Activated CD4-positive, alpha-beta memory T cell treated with anti-CD3 and anti-CD28 coated beads for 36 hours (primary cell): ENCODE results near the gene C1QTNF6. TPM values are rescaled to one million over a fixed set of nuclear protein-coding genes. Genes with fewer than 3 reads are reported as not detected.
A peak's percentile ranks its signal among the peaks of the same experiment; 100 is the strongest.

Experiments used
- CTCF ChIA-PET: fragments of 350-600 bp; sonication (Branson Sonifier 250); formaldehyde crosslinking; loops from one replicate; lab custom pipeline; 2021; ENCODE audit warnings: antibody characterized with exemption, inconsistent platforms; lab: Charles Lee
- POLR2A ChIA-PET: fragments of 350-600 bp; sonication (Branson Sonifier 250); formaldehyde crosslinking; loops from one replicate; lab custom pipeline; 2021; ENCODE audit warnings: antibody characterized with exemption; lab: Charles Lee
- DNase-seq: peaks from one replicate; pipeline ENCODE4 v3.0.0-alpha.2; 2020
- H3K27ac Mint-ChIP-seq: one replicate; pipeline ENCODE4 v1.8.0; 2021; ENCODE audit warnings: mixed read lengths
- H3K27me3 Mint-ChIP-seq: one replicate; pipeline ENCODE4 v1.8.0; 2021; ENCODE audit warnings: mixed read lengths
- H3K36me3 Mint-ChIP-seq: one replicate; pipeline ENCODE4 v1.8.0; 2021; ENCODE audit warnings: mixed read lengths
- H3K4me1 Mint-ChIP-seq: one replicate; pipeline ENCODE4 v1.8.0; 2021; ENCODE audit warnings: low read depth, mixed read lengths
- H3K4me3 Mint-ChIP-seq: one replicate; pipeline ENCODE4 v1.8.0; 2021; ENCODE audit warnings: mild to moderate bottlenecking, mixed read lengths
- H3K9me3 Mint-ChIP-seq: one replicate; pipeline ENCODE4 v1.8.0; 2021; ENCODE audit warnings: mixed read lengths
- intact Hi-C: fragments of 100-400 bp; cut with micrococcal nuclease; formaldehyde crosslinking; loops from one replicate; pipeline ENCODE4 v1.15.1; 2023
- total RNA-seq, 2 experiments: library from RNA; stranded (reverse); gene quantifications; one replicate each; pipeline ENCODE4 v1.2.3, GENCODE V29; 2021

C1QTNF6 gene
- total RNA-seq, 2 experiments from 2014 or later: 11.1 to 13.0 TPM

GRCh38 chr22:37145180-37146050 lies 42.6 kb downstream of the C1QTNF6 start:
- Mint-ChIP-seq H3K9me3 (no peaks in the 10 kb centered on the region), H3K4me1 (peaks cover 74% of the 10 kb centered on the region), H3K27ac (peak overlapping the region; percentile 95), H3K27me3 (no peaks in the 10 kb centered on the region), H3K36me3 (peaks cover 87% of the 10 kb centered on the region), H3K4me3 (peak overlapping the region; percentile 95)
- intact Hi-C loops: loop anchor here (5.0 kb wide), 1 partner anchor 97 kb away; the partner anchor contains the start of gene RAC2
- DNase-seq: no peak
- POLR2A ChIA-PET: interaction anchor here (0.6 to 9.0 kb wide), 9 partner anchors 7 to 237 kb away, joined by 3 to 240 read pairs (median 6); no protein-coding TSS in a partner anchor
- CTCF ChIA-PET: interaction anchor here (0.6 to 12.3 kb wide), 6 partner anchors 13 to 55 kb away, joined by 3 to 183 read pairs (median 4); no protein-coding TSS in a partner anchor

GRCh38 chr22:37144180-37144554 lies 43.9 kb downstream of the C1QTNF6 start:
- H3K4me3 Mint-ChIP-seq: peak overlapping the region; percentile 95
- peak overlapping the region; percentile 95 for H3K27ac Mint-ChIP-seq
- intact Hi-C loops: no loop called here
- ChIA-PET CTCF (interaction anchor here (0.9 to 12.3 kb wide), 3 partner anchors 20 to 56 kb away, joined by 3 to 183 read pairs (median 13); no protein-coding TSS in a partner anchor), POLR2A (interaction anchor here (0.7 to 9.0 kb wide), 4 partner anchors 20 to 63 kb away, joined by 3 to 240 read pairs (median 74); no protein-coding TSS in a partner anchor)
- H3K4me1 Mint-ChIP-seq: peaks cover 81% of the 10 kb centered on the region
- H3K36me3 Mint-ChIP-seq: peaks cover 90% of the 10 kb centered on the region
- DNase-seq: no peak
- no peaks in the 10 kb centered on the region for H3K9me3 Mint-ChIP-seq
- H3K27me3 Mint-ChIP-seq: no peaks in the 10 kb centered on the region

GRCh38 chr22:37141971-37142370 lies 46.1 kb downstream of the C1QTNF6 start:
- peaks cover 3% of the 10 kb centered on the region for H3K9me3 Mint-ChIP-seq
- CTCF ChIA-PET: interaction anchor here (2.1 kb wide), 1 partner anchor 58 kb away, joined by 8 read pairs; no protein-coding TSS in a partner anchor
- H3K36me3 Mint-ChIP-seq: peaks cover 90% of the 10 kb centered on the region
- H3K4me1 Mint-ChIP-seq: peaks cover 91% of the 10 kb centered on the region
- no peaks in the 10 kb centered on the region for H3K27me3 Mint-ChIP-seq
- DNase-seq: no peak
- intact Hi-C loops: no loop called here
- H3K27ac Mint-ChIP-seq: no peak overlapping the region
- POLR2A ChIA-PET: interaction anchor here (0.6 to 12.8 kb wide), 5 partner anchors 8 to 57 kb away, joined by 3 to 139 read pairs (median 10); partner anchors contain the start of gene IL2RB
- H3K4me3 Mint-ChIP-seq: no peak overlapping the region

GRCh38 chr22:37141476-37141875 lies 46.6 kb downstream of the C1QTNF6 start:
- Mint-ChIP-seq H3K4me3 (no peak overlapping the region), H3K4me1 (peaks cover 91% of the 10 kb centered on the region), H3K36me3 (peaks cover 90% of the 10 kb centered on the region), H3K9me3 (peaks cover 3% of the 10 kb centered on the region), H3K27me3 (no peaks in the 10 kb centered on the region), H3K27ac (no peak overlapping the region)
- CTCF ChIA-PET: interaction anchor here (2.1 to 3.1 kb wide), 2 partner anchors 22 to 59 kb away, joined by 8 to 13 read pairs; no protein-coding TSS in a partner anchor
- intact Hi-C loops: no loop called here
- POLR2A ChIA-PET: interaction anchor here (0.6 to 12.8 kb wide), 5 partner anchors 8 to 58 kb away, joined by 3 to 139 read pairs (median 10); partner anchors contain the start of gene IL2RB
- no peak for DNase-seq

GRCh38 chr22:37140686-37141323 lies 47.2 kb downstream of the C1QTNF6 start:
- no peaks in the 10 kb centered on the region for H3K27me3 Mint-ChIP-seq
- CTCF ChIA-PET: interaction anchor here (1.0 to 3.1 kb wide), 6 partner anchors 8 to 94 kb away, joined by 3 to 14 read pairs (median 8); partner anchors contain the start of gene IL2RB
- H3K9me3 Mint-ChIP-seq: peaks cover 3% of the 10 kb centered on the region
- no peak for DNase-seq
- H3K4me1 Mint-ChIP-seq: peaks cover 85% of the 10 kb centered on the region
- POLR2A ChIA-PET: interaction anchor here (0.7 to 12.8 kb wide), 8 partner anchors 7 to 90 kb away, joined by 3 to 139 read pairs (median 6); partner anchors contain the start of gene IL2RB
- peak overlapping the region; percentile 70 for H3K27ac Mint-ChIP-seq
- peaks cover 86% of the 10 kb centered on the region for H3K36me3 Mint-ChIP-seq
- peak overlapping the region; percentile 7 for H3K4me3 Mint-ChIP-seq
- intact Hi-C loops: no loop called here

GRCh38 chr22:37139762-37140161 lies 48.3 kb downstream of the C1QTNF6 start:
- ChIA-PET CTCF (interaction anchor here (1.1 to 3.1 kb wide), 6 partner anchors 9 to 94 kb away, joined by 3 to 18 read pairs (median 10); partner anchors contain the start of gene IL2RB), POLR2A (interaction anchor here (1.2 to 12.8 kb wide), 6 partner anchors 9 to 91 kb away, joined by 3 to 139 read pairs (median 18); partner anchors contain the start of gene IL2RB)
- peak; percentile 40 for DNase-seq
- Mint-ChIP-seq H3K36me3 (peaks cover 85% of the 10 kb centered on the region), H3K27ac (peak overlapping the region; percentile 98), H3K4me3 (peak overlapping the region; percentile 25), H3K4me1 (peaks cover 78% of the 10 kb centered on the region), H3K9me3 (peaks cover 3% of the 10 kb centered on the region), H3K27me3 (no peaks in the 10 kb centered on the region)
- intact Hi-C loops: loop anchor here (1.0 to 2.0 kb wide), 3 partner anchors 8 to 59 kb away; no protein-coding TSS in a partner anchor

GRCh38 chr22:37138849-37139561 lies 49.0 kb downstream of the C1QTNF6 start:
- Mint-ChIP-seq H3K27ac (peak overlapping the region; percentile 98), H3K36me3 (peaks cover 83% of the 10 kb centered on the region), H3K4me3 (peak overlapping the region; percentile 64), H3K9me3 (peaks cover 3% of the 10 kb centered on the region), H3K27me3 (no peaks in the 10 kb centered on the region), H3K4me1 (peaks cover 70% of the 10 kb centered on the region)
- intact Hi-C loops: loop anchor here (1.0 to 2.0 kb wide), 7 partner anchors 8 to 60 kb away; no protein-coding TSS in a partner anchor
- peak; percentile 51 for DNase-seq
- CTCF ChIA-PET: interaction anchor here (1.1 to 3.1 kb wide), 6 partner anchors 10 to 93 kb away, joined by 3 to 18 read pairs (median 10); partner anchors contain the start of gene IL2RB
- POLR2A ChIA-PET: interaction anchor here (3.8 to 12.8 kb wide), 3 partner anchors 9 to 23 kb away, joined by 26 to 139 read pairs (median 61); partner anchors contain the start of gene IL2RB

DNA sequence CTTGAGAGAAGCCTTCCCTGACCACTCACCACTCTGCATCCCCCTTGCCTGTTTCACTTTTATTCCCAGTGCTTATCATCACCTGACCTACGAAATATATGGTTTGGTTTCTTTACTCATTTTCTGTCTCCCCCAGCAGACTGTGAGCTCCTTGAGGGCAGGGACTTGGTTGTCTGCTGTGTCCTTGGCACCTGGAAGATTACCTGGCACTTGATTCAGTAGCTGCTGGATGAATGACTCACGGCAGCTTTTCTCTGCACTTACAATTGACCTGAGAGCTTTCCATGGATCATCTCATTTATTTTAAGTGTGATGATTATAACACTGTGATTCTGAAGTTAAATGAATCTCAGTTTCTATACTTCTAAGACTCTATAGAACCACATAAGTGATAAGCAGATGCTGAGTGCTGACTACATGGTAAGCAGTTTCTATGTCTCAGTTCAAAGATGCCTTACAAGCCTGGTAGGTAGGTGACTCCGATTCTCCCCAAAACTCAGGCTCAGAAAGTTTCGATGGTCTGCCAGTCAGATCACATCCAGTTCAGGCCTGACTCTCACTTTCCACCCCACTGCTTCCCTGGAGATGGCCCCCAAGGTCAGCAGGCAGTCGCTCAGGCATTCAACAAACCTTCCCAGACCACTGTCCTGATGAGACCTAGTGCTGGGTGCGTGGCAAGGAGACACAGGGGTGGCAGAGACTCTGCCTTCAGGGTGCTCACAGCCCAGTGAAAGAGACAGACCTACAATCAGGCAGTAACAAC lies 50.0 kb downstream of the C1QTNF6 start:
- Mint-ChIP-seq H3K4me3 (peak overlapping the region; percentile 64), H3K27ac (peak overlapping the region; percentile 98), H3K9me3 (peaks cover 3% of the 10 kb centered on the region), H3K36me3 (peaks cover 83% of the 10 kb centered on the region), H3K4me1 (peaks cover 61% of the 10 kb centered on the region), H3K27me3 (no peaks in the 10 kb centered on the region)
- DNase-seq: peak; percentile 79
- CTCF ChIA-PET: interaction anchor here (0.9 to 3.0 kb wide), 8 partner anchors 11 to 62 kb away, joined by 4 to 18 read pairs (median 5); partner anchors contain the start of gene IL2RB
- POLR2A ChIA-PET: interaction anchor here (0.7 to 12.8 kb wide), 9 partner anchors 10 to 77 kb away, joined by 3 to 139 read pairs (median 7); partner anchors contain the start of gene IL2RB
- intact Hi-C loops: loop anchor here (1.0 to 2.0 kb wide), 6 partner anchors 16 to 61 kb away; no protein-coding TSS in a partner anchor

- ChIA-PET CTCF (interaction anchor here (1.1 to 1.9 kb wide), 2 partner anchors 12 to 63 kb away, joined by 4 to 10 read pairs; no protein-coding TSS in a partner anchor), POLR2A (interaction anchor here (1.3 to 12.8 kb wide), 5 partner anchors 10 to 76 kb away, joined by 3 to 139 read pairs (median 10); partner anchors contain the start of gene IL2RB)
- Mint-ChIP-seq H3K27me3 (no peaks in the 10 kb centered on the region), H3K4me3 (no peak overlapping the region), H3K9me3 (peaks cover 3% of the 10 kb centered on the region), H3K36me3 (peaks cover 83% of the 10 kb centered on the region), H3K27ac (peak overlapping the region; percentile 98), H3K4me1 (peaks cover 53% of the 10 kb centered on the region)
- intact Hi-C loops: no loop called here
- no peak for DNase-seq
Measured at GRCh38 chr22:37137131-37137530, 50.9 kb downstream of the C1QTNF6 start.

DNA sequence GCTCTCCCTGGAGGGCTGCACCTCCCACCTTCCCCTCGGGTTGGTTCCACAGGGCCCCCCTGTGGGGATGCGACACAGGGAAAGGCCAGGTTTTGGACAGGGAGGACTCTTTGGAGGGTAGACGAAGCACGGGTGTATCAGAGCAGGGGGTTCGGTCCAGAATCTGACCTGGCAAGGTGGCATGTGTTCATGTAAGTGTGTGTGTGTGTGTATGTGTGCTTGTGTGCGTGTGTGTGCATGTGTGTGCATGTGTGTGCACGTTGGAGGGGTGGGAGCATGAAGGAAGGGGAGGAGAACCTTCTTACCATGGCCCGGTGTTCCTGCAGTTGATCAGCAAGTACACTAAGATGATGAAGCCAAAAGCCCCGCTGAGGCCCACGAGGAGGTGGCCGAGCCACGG lies 53.0 kb downstream of the C1QTNF6 start:
- CTCF ChIA-PET: no interaction called here
- intact Hi-C loops: no loop called here
- no peak overlapping the region for H3K4me3 Mint-ChIP-seq
- no peaks in the 10 kb centered on the region for H3K27me3 Mint-ChIP-seq
- DNase-seq: no peak
- peaks cover 40% of the 10 kb centered on the region for H3K4me1 Mint-ChIP-seq
- H3K36me3 Mint-ChIP-seq: peaks cover 82% of the 10 kb centered on the region
- peaks cover 3% of the 10 kb centered on the region for H3K9me3 Mint-ChIP-seq
- H3K27ac Mint-ChIP-seq: peak overlapping the region; percentile 54
- POLR2A ChIA-PET: interaction anchor here (1.2 to 12.8 kb wide), 2 partner anchors 12 to 50 kb away, joined by 3 to 139 read pairs; no protein-coding TSS in a partner anchor
